ENCODE data around the gene TMIGD2. TPM values are rescaled to one million over a fixed set of nuclear protein-coding genes. Genes with fewer than 3 reads are reported as not detected.
A peak's percentile ranks its signal among the peaks of the same experiment; 100 is the strongest.
"Not testable (repeated sequence)": the region's sequence is repeated elsewhere in the genome, so short reads cannot be mapped to it uniquely, and the experiment has no call there.

Gene TMIGD2
- polyA plus RNA-seq, 1 donor from 2014 or later: not detected

DNA sequence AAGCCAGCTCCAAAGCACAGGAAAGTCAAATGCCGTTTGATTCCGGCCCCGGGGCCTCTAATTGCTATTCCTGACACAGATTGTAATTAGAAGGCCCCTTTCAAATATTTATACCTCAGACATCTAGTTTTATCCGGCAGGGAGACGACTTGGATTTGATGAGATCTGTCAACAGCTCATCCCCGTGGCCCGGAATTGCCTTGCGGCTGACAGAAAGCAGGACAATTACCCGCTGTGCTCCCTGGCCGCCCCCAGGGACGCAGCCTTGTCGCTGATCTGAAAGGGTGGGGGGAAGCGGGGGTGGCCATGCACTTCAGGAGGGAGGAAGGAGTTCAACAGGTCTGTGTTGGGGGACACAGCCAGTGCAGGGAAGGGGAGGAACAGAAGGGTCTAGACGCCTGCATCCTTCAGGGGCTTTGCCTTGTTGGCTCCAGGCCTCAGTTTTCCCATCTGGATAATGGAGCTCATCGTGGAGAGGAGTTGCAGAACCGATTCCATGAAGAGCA lies 24.9 kb downstream of the TMIGD2 start:
- Histone ChIP-seq H3K36me3 (ENCODE audit: insufficient read depth, low read length) (no peaks in the 10 kb centered on the region), H3K4me2 (ENCODE audit: low read length) (peak overlapping the region; percentile 30), H2AFZ (ENCODE audit: low read depth, low read length) (no peak overlapping the region), H3K9me3 (ENCODE audit: low read length) (no peaks in the 10 kb centered on the region), H3K9me2 (ENCODE audit: insufficient read depth, low read length) (no peaks in the 10 kb centered on the region), H3F3A (ENCODE audit: insufficient read depth, low read length, poor library complexity, severe bottlenecking) (no peaks in the 10 kb centered on the region), H3K27ac (ENCODE audit: low read length) (peak overlapping the region; percentile 86), H4K20me1 (ENCODE audit: insufficient read depth) (no peaks in the 10 kb centered on the region), H3K79me2 (replicated peaks; ENCODE audit: insufficient read depth, low read length) (peaks cover 9% of the 10 kb centered on the region), H3K9ac (ENCODE audit: low read length) (peak overlapping the region; percentile 56), H3K27me3 (ENCODE audit: insufficient read depth, low read depth, low read length) (no peaks in the 10 kb centered on the region), H3K4me3 (ENCODE audit: low read length) (peak overlapping the region; percentile 53)
- TF ChIP-seq REST (IDR thresholded peaks at IDR 0.05; ENCODE audit: borderline replicate concordance): no peak
- peak; percentile 62 for TF ChIP-seq POLR2AphosphoS5 (IDR thresholded peaks at IDR 0.05)
- TF ChIP-seq MXI1 (conservative IDR thresholded peaks at IDR 0.05; ENCODE audit: poor library complexity, severe bottlenecking): no peak
- no peak for TF ChIP-seq EZH2 (IDR thresholded peaks at IDR 0.05; ENCODE audit: borderline replicate concordance, insufficient read depth, low read length, poor library complexity, severe bottlenecking)
- TF ChIP-seq RAD21 (conservative IDR thresholded peaks at IDR 0.05): no peak
- peak; percentile 34 for TF ChIP-seq EP300 (conservative IDR thresholded peaks at IDR 0.05; ENCODE audit: poor library complexity, severe bottlenecking)
- no peak for TF ChIP-seq SMC3 (conservative IDR thresholded peaks at IDR 0.05; ENCODE audit: poor library complexity)
- no peak for TF ChIP-seq TAF1 (IDR thresholded peaks at IDR 0.05; ENCODE audit: low read depth)
- TF ChIP-seq CTCF (IDR thresholded peaks at IDR 0.05; ENCODE audit: poor library complexity, severe bottlenecking): no peak

DNA sequence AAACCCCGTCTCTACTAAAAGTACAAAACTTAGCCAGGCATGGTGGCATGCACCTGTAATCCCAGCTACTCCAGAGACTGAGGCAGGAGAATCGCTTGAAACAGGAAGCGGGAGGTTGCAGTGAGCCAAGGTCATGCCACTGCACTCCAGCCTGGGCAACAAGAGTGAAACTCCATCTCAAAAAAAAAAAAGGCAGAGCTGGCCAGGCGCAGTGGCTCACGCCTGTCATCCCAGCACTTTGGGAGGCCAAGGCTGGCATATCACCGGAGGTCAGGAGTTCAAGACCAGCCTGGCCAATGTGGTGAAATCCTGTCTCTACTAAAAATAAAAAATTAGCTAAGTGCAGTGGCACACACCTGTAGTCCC lies 27.9 kb downstream of the TMIGD2 start:
- not testable (repeated sequence) for H3K9me2 ChIP-seq (ENCODE audit: insufficient read depth, low read length); H3K27ac ChIP-seq (ENCODE audit: low read length); H2AFZ ChIP-seq (ENCODE audit: low read depth, low read length); H3K27me3 ChIP-seq (ENCODE audit: insufficient read depth, low read depth, low read length); H4K20me1 ChIP-seq (ENCODE audit: insufficient read depth); H3K79me2 ChIP-seq (replicated peaks; ENCODE audit: insufficient read depth, low read length); H3K4me3 ChIP-seq (ENCODE audit: low read length); H3F3A ChIP-seq (ENCODE audit: insufficient read depth, low read length, poor library complexity, severe bottlenecking); H3K9me3 ChIP-seq (ENCODE audit: low read length); H3K9ac ChIP-seq (ENCODE audit: low read length); H3K4me2 ChIP-seq (ENCODE audit: low read length); H3K36me3 ChIP-seq (ENCODE audit: insufficient read depth, low read length)

DNA sequence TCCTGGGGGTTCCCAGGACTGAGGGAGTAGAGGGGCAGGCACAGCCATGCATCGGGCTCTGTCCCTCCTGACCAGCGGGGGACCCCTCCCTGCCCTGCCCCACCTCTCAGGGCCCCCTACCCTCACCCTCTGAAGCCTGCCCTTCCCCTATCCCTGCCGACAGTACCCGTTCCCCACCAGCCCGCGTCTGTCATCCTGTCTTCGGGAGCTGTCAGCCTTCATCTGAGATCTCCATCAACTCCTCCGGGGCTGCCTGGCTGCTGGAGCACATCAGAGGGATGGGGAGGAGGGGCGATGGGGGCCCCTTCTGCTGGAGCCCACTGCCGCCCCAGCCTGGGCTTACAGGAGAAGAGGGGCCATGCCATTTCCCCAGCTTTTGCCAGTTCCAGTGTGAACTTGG lies 29.3 kb downstream of the TMIGD2 start:
- Histone ChIP-seq H3K4me2 (ENCODE audit: low read length) (peak overlapping the region; percentile 30), H3K27ac (ENCODE audit: low read length) (peak overlapping the region; percentile 94), H3F3A (ENCODE audit: insufficient read depth, low read length, poor library complexity, severe bottlenecking) (no peaks in the 10 kb centered on the region), H3K9ac (ENCODE audit: low read length) (peak overlapping the region; percentile 69), H3K79me2 (replicated peaks; ENCODE audit: insufficient read depth, low read length) (no peaks in the 10 kb centered on the region), H3K27me3 (ENCODE audit: insufficient read depth, low read depth, low read length) (no peaks in the 10 kb centered on the region), H3K9me3 (ENCODE audit: low read length) (no peaks in the 10 kb centered on the region), H3K36me3 (ENCODE audit: insufficient read depth, low read length) (no peaks in the 10 kb centered on the region), H3K9me2 (ENCODE audit: insufficient read depth, low read length) (no peaks in the 10 kb centered on the region), H4K20me1 (ENCODE audit: insufficient read depth) (no peaks in the 10 kb centered on the region), H3K4me3 (ENCODE audit: low read length) (peak overlapping the region; percentile 53), H2AFZ (ENCODE audit: low read depth, low read length) (no peak overlapping the region)
- TF ChIP-seq REST (IDR thresholded peaks at IDR 0.05; ENCODE audit: borderline replicate concordance) (peak; percentile 20), RAD21 (conservative IDR thresholded peaks at IDR 0.05) (no peak), MXI1 (conservative IDR thresholded peaks at IDR 0.05; ENCODE audit: poor library complexity, severe bottlenecking) (no peak), TAF1 (IDR thresholded peaks at IDR 0.05; ENCODE audit: low read depth) (no peak), SMC3 (conservative IDR thresholded peaks at IDR 0.05; ENCODE audit: poor library complexity) (no peak), POLR2AphosphoS5 (IDR thresholded peaks at IDR 0.05) (peak; percentile 60), EP300 (conservative IDR thresholded peaks at IDR 0.05; ENCODE audit: poor library complexity, severe bottlenecking) (peak; percentile 87), CTCF (IDR thresholded peaks at IDR 0.05; ENCODE audit: poor library complexity, severe bottlenecking) (no peak), EZH2 (IDR thresholded peaks at IDR 0.05; ENCODE audit: borderline replicate concordance, insufficient read depth, low read length, poor library complexity, severe bottlenecking) (no peak)
